ENCODE results near the gene NF2.

- no peak for TF ChIP-seq EZH2 (IDR thresholded peaks at IDR 0.05; ENCODE audit: insufficient read depth, poor library complexity, severe bottlenecking)
- TF ChIP-seq EZH2phosphoT487 (IDR thresholded peaks at IDR 0.05; ENCODE audit: insufficient read depth, low read depth), result no peak
These were observed 108.7 kb downstream of the NF2 start for GRCh38 chr22:29712119-29712518.
